Heart right ventricle (tissue), 16 donors: ENCODE measurements around the gene ERBB4. TPM values are rescaled to one million over a fixed set of nuclear protein-coding genes. Genes with fewer than 3 reads are reported as not detected.
"Not testable (repeated sequence)": the region's sequence is repeated elsewhere in the genome, so short reads cannot be mapped to it uniquely, and the experiment has no call there.

Experiments
- ATAC-seq, 8 donors: fragments of 200-7000 bp; cut with Tn5 transposase; one replicate each; pipeline ENCODE4 v1.9.1; 2020; ENCODE audit warnings: mild to moderate bottlenecking in 8 of 8, moderate library complexity in 8 of 8, moderate number of reproducible peaks in 1 of 8
- DNase-seq, 2 donors: peaks; one replicate each; pipeline ENCODE4 v3.0.0-alpha.2; 2020
- H3K27ac ChIP-seq, 10 donors: fragments of 200-600 bp; sonication (generic) in 2 of 10; one replicate each; pipeline versions ENCODE4 v1.5.0 to v1.8.0; 2020 to 2022; ENCODE audit warnings: mild to moderate bottlenecking in 3 of 10
- H3K27me3 ChIP-seq, 7 donors: fragments of 200-600 bp; one replicate each; pipeline ENCODE4 v1.8.0; 2021 to 2022; ENCODE audit warnings: mild to moderate bottlenecking in 2 of 7
- H3K36me3 ChIP-seq, 9 donors: fragments of 200-600 bp; sonication (generic) in 1 of 9; one replicate each; pipeline versions ENCODE4 v1.5.0 to v1.8.0; 2020 to 2022; ENCODE audit warnings: mild to moderate bottlenecking in 2 of 9
- H3K4me1 ChIP-seq, 9 donors: fragments of 200-600 bp; sonication (generic) in 1 of 9; one replicate each; pipeline versions ENCODE4 v1.5.0 to v1.8.0; 2020 to 2022; ENCODE audit warnings: mild to moderate bottlenecking in 4 of 9
- H3K4me3 ChIP-seq, 10 donors: fragments of 200-600 bp; sonication (generic) in 2 of 10; one replicate each; pipeline versions ENCODE4 v1.5.0 to v1.8.0; 2020 to 2022; ENCODE audit warnings: mild to moderate bottlenecking in 7 of 10, moderate library complexity in 2 of 10
- H3K9me3 ChIP-seq, 11 donors: fragments of 200-600 bp in 10 of 11; sonication (generic) in 2 of 11; one replicate each; pipeline versions ENCODE4 v1.5.0 to v1.8.0; 2013 to 2022; ENCODE audit warnings: mild to moderate bottlenecking in 2 of 11, control low read depth in 1 of 11, moderate library complexity in 1 of 11
- CTCF ChIP-seq, 9 donors: fragments of 200-600 bp; sonication (generic) in 2 of 9; IDR thresholded peaks; one replicate each; pipeline versions ENCODE4 v1.5.0 to v1.8.0; 2021 to 2022; ENCODE audit warnings: antibody characterized with exemption in 9 of 9, mild to moderate bottlenecking in 5 of 9, moderate library complexity in 1 of 9
- WGBS, 2 donors: extraction: QIAGEN DNeasy Blood & Tissue Kit; methylation state at CpG; one replicate each; pipeline ENCODE4 v1.1.7; 2013; ENCODE audit warnings: inconsistent platforms in 1 of 2; 5-methylcytosine and 5-hydroxymethylcytosine counted together
- intact Hi-C, 10 donors: fragments of 100-400 bp; cut with DNase I; formaldehyde crosslinking; loops; one replicate each; pipeline versions ENCODE4 v1.11.1 to v1.14.2; 2022
- polyA plus RNA-seq, 2 donors: library from polyadenylated mRNA; stranded (reverse); fragments of 200-250 nt; gene quantifications; one replicate each; pipeline ENCODE4 v1.2.3, GENCODE V29; 2013
- total RNA-seq, 10 donors: library from RNA; stranded (reverse); fragmentation: NEBNext Ultra II Directional in 3 of 10; extraction: Animal tissue kit (Norgen Biotek cat#: 25700) in 3 of 10; gene quantifications; one replicate each; pipeline versions ENCODE4 v1.2.1 to v1.2.4, GENCODE V29; 2021 to 2023
- donor health status: Arrhythmogenic right ventricular cardiomyopathy.
- donor health status: ischemic (EF 13 %, LVEDD 7.1; RV severe dilation, severe dysfunction).
- donor health status: healthy with polysubstance abuse.
- donor health status: DM: no; HTN: yes; CAD: no.
- donor health status: DM: no; HTN: no; CAD: no.
- donor health status: ischemic (EF 25% LVEDD 6.9; RV normal size, moderate dysfunction).
- donor health status: ischemic (EF 25% LVEDD 5.7; RV mildly dilated, moderate dysfunction).
- donor health status: healthy.
- donor health status: DM: yes; HTN: yes; CAD: no.
- donor health status: Ischemic cardiomyopathy.
- donor health status: ischemic (EF 35%, LVEDD 5.7; RV mildly dilated, moderate dysfunction).
- donor health status: nonischemic (EF 11% LVEDD 7.7; RV severe dilation, severe dysfunction).
- donor health status: DM: yes; HTN: yes; CAD: no.
- donor health status: PGD.
- donor health status: ischemic (EF 29% LVEDD 5.4; RV normal size, mild dysfunction).
- donor health status: nonischemic (EF 23%, LVEDD 6.1; RV moderate dilation, normal function).

Gene ERBB4
- total and polyA plus RNA-seq, 12 donors: 1.2 to 24.6 (median 16.1) TPM

- no peaks in the 10 kb centered on the region for H3K36me3 ChIP-seq
- DNase-seq (no peak), ATAC-seq (no peak)
- no peaks in the 10 kb centered on the region for H3K4me1 ChIP-seq
- H3K27ac ChIP-seq: no peak overlapping the region
- WGBS, 2 donors: 86 to 92% methylated on average over 2 of the region's 2 CpGs
- intact Hi-C loops: no loop called here
- no peaks in the 10 kb centered on the region for H3K27me3 ChIP-seq
- no peak overlapping the region for H3K4me3 ChIP-seq
- no peak for TF ChIP-seq CTCF (IDR thresholded peaks at IDR 0.05)
- H3K9me3 ChIP-seq: no peaks in the 10 kb centered on the region
These were observed 279.4 kb downstream of the ERBB4 start for GRCh38 chr2:212259226-212259625.

GRCh38 chr2:212254339-212254738 is 284.3 kb downstream of the ERBB4 start:
- no peaks in the 10 kb centered on the region for H3K36me3 ChIP-seq
- H3K4me3 ChIP-seq: no peak overlapping the region
- no peaks in the 10 kb centered on the region for H3K4me1 ChIP-seq
- TF ChIP-seq CTCF (IDR thresholded peaks at IDR 0.05): no peak
- intact Hi-C loops: no loop called here
- no peak for ATAC-seq
- no peak for DNase-seq
- no peak overlapping the region for H3K27ac ChIP-seq
- no peaks in the 10 kb centered on the region for H3K9me3 ChIP-seq
- no peaks in the 10 kb centered on the region for H3K27me3 ChIP-seq
- 60 to 63% methylated on average over 5 of the region's 5 CpGs for WGBS, 2 donors

- Histone ChIP-seq H3K27me3 (no peaks in the 10 kb centered on the region), H3K4me3 (no peak overlapping the region), H3K27ac (no peak overlapping the region), H3K36me3 (no peaks in the 10 kb centered on the region), H3K4me1 (no peaks in the 10 kb centered on the region), H3K9me3 (no peaks in the 10 kb centered on the region)
- DNase-seq (no peak), ATAC-seq (no peak)
- peak in 2 of 9 donors; percentile 11 to 20 for TF ChIP-seq CTCF (IDR thresholded peaks at IDR 0.05)
- WGBS, 2 donors: 59 to 62% methylated on average over 2 of the region's 2 CpGs
- intact Hi-C loops: no loop called here
These were observed 289.2 kb downstream of the ERBB4 start for GRCh38 chr2:212249451-212249850.

GRCh38 chr2:212245880-212246279 is 292.7 kb downstream of the ERBB4 start:
- WGBS, 2 donors: 55 to 60% methylated on average over 2 of the region's 2 CpGs
- H3K27me3 ChIP-seq: no peaks in the 10 kb centered on the region
- intact Hi-C loops: no loop called here
- H3K4me1 ChIP-seq: no peaks in the 10 kb centered on the region
- TF ChIP-seq CTCF (IDR thresholded peaks at IDR 0.05): no peak
- H3K4me3 ChIP-seq: no peak overlapping the region
- H3K36me3 ChIP-seq: no peaks in the 10 kb centered on the region
- no peak overlapping the region for H3K27ac ChIP-seq
- ATAC-seq (no peak), DNase-seq (no peak)
- no peaks in the 10 kb centered on the region for H3K9me3 ChIP-seq

GRCh38 chr2:212242724-212243123 is 295.9 kb downstream of the ERBB4 start:
- 11 to 22% methylated on average over 1 of the region's 1 CpG for WGBS, 2 donors
- ATAC-seq: peak in 1 of 8 donors; percentile 29
- no peak for TF ChIP-seq CTCF (IDR thresholded peaks at IDR 0.05)
- H3K4me3 ChIP-seq: no peak overlapping the region
- H3K4me1 ChIP-seq: no peaks in the 10 kb centered on the region
- H3K27me3 ChIP-seq: no peaks in the 10 kb centered on the region
- intact Hi-C loops: no loop called here
- no peaks in the 10 kb centered on the region for H3K36me3 ChIP-seq
- DNase-seq: no peak
- H3K27ac ChIP-seq: no peak overlapping the region
- no peaks in the 10 kb centered on the region for H3K9me3 ChIP-seq

- DNase-seq, H3K4me1 ChIP-seq, H3K27me3 ChIP-seq, H3K9me3 ChIP-seq, ATAC-seq, intact Hi-C loops, H3K4me3 ChIP-seq, H3K36me3 ChIP-seq, H3K27ac ChIP-seq: not testable (repeated sequence)
- WGBS, 2 donors: 87 to 89% methylated on average over 3 of the region's 3 CpGs
These were observed 300.4 kb downstream of the ERBB4 start for GRCh38 chr2:212238152-212238551.
